Mesendoderm (in vitro differentiated cells): ENCODE data around the gene PIGP.

Experiments
- DNase-seq: peaks from one replicate; pipeline ENCODE4 v3.0.0; 2013
- H2AK5ac ChIP-seq: 2 replicates; pipeline ENCODE4 v1.6.1; 2013; ENCODE audit warnings: low read length, inconsistent platforms
- H2BK120ac ChIP-seq: 2 replicates; pipeline ENCODE4 v1.6.1; 2013; ENCODE audit warnings: low read depth, mild to moderate bottlenecking, low read length, moderate library complexity, mixed read lengths
- H2BK15ac ChIP-seq: replicated peaks from 2 replicates; pipeline ENCODE4 v1.6.1; 2013; ENCODE audit warnings: low read depth, mild to moderate bottlenecking, moderate library complexity
- H2BK5ac ChIP-seq: 2 replicates; pipeline ENCODE4 v1.6.1; 2013; ENCODE audit warnings: low read length, inconsistent platforms
- H3K18ac ChIP-seq: 2 replicates; pipeline ENCODE4 v1.6.1; 2013; ENCODE audit warnings: mild to moderate bottlenecking, low read length, mixed read lengths
- H3K23ac ChIP-seq: one replicate; pipeline ENCODE4 v1.6.1; 2013; ENCODE audit warnings: low read length
- H3K27ac ChIP-seq: 2 replicates; pipeline ENCODE4 v1.5.1; 2013; ENCODE audit warnings: low read depth, mild to moderate bottlenecking, inconsistent platforms, low read length, moderate library complexity
- H3K27me3 ChIP-seq: 2 replicates; pipeline ENCODE4 v1.6.1; 2013; ENCODE audit warnings: low read length, control low read depth, mild to moderate bottlenecking, inconsistent platforms; ENCODE audit not compliant: insufficient read depth, poor library complexity
- H3K36me3 ChIP-seq: 2 replicates; pipeline ENCODE4 v1.6.1; 2013; ENCODE audit warnings: low read length, inconsistent platforms; ENCODE audit not compliant: control insufficient read depth, insufficient read depth
- H3K4ac ChIP-seq: one replicate; pipeline ENCODE4 v1.6.1; 2013; ENCODE audit warnings: low read depth, mild to moderate bottlenecking, low read length, moderate library complexity
- H3K4me1 ChIP-seq: 2 replicates; pipeline ENCODE4 v1.6.1; 2013; ENCODE audit warnings: low read depth, low read length, inconsistent platforms; ENCODE audit not compliant: control insufficient read depth
- H3K4me2 ChIP-seq: 2 replicates; pipeline ENCODE4 v1.6.1; 2013; ENCODE audit warnings: low read length
- H3K4me3 ChIP-seq: 2 replicates; pipeline ENCODE4 v1.5.1; 2013; ENCODE audit warnings: mild to moderate bottlenecking, low read length
- H3K56ac ChIP-seq: one replicate; pipeline ENCODE4 v1.6.1; 2013; ENCODE audit warnings: low read length
- H3K79me1 ChIP-seq: 2 replicates; pipeline ENCODE4 v1.6.1; 2013; ENCODE audit warnings: low read length, inconsistent platforms
- H3K79me2 ChIP-seq: 2 replicates; pipeline ENCODE4 v1.6.1; 2013; ENCODE audit warnings: mild to moderate bottlenecking, low read length; ENCODE audit not compliant: control insufficient read depth, insufficient read depth
- H3K9ac ChIP-seq: 2 replicates; pipeline ENCODE4 v1.6.1; 2013; ENCODE audit warnings: low read length, inconsistent platforms
- H4K5ac ChIP-seq: one replicate; pipeline ENCODE4 v1.6.1; 2013; ENCODE audit warnings: low read length
- H4K8ac ChIP-seq: one replicate; pipeline ENCODE4 v1.6.1; 2013; ENCODE audit warnings: low read depth, mild to moderate bottlenecking, control low read depth, low read length, moderate library complexity
- WGBS: extraction: QIAGEN DNeasy Blood & Tissue Kit; methylation state at CpG from one replicate; pipeline ENCODE4 v1.1.7; 2013; ENCODE audit warnings: low lambda C conversion rate, missing lambda C conversion rate; ENCODE audit not compliant: insufficient coverage; ENCODE audit errors: extremely low coverage; 5-methylcytosine and 5-hydroxymethylcytosine counted together

The PIGP gene

GRCh38 chr21:37075214-37075770, 2.4 kb upstream of the PIGP start:
- no peak overlapping the region for H2BK120ac ChIP-seq
- H3K4ac ChIP-seq, result no peak overlapping the region
- H3K9ac ChIP-seq, result no peak overlapping the region
- no peak for DNase-seq
- no peak overlapping the region for H3K56ac ChIP-seq
- H3K27me3 ChIP-seq, result peaks cover 2% of the 10 kb centered on the region
- no CpG with 5 or more reads among the region's 4 CpGs for WGBS
- H2AK5ac ChIP-seq, result no peak overlapping the region
- no peak overlapping the region for H3K23ac ChIP-seq
- H3K36me3 ChIP-seq, result no peaks in the 10 kb centered on the region
- H3K4me2 ChIP-seq, result no peak overlapping the region
- no peak overlapping the region for H2BK15ac ChIP-seq
- no peaks in the 10 kb centered on the region for H3K4me1 ChIP-seq
- H2BK5ac ChIP-seq, result no peak overlapping the region
- peaks cover 9% of the 10 kb centered on the region for H3K79me1 ChIP-seq
- H3K27ac ChIP-seq, result no peak overlapping the region
- no peak overlapping the region for H4K8ac ChIP-seq
- H3K4me3 ChIP-seq, result no peak overlapping the region
- no peak overlapping the region for H3K18ac ChIP-seq
- peaks cover 5% of the 10 kb centered on the region for H3K79me2 ChIP-seq
- no peak overlapping the region for H4K5ac ChIP-seq

GRCh38 chr21:37074546-37074945, 1.7 kb upstream of the PIGP start:
- no peak overlapping the region for H2BK120ac ChIP-seq
- peak overlapping the region; percentile 93 for H3K56ac ChIP-seq
- no peak overlapping the region for H2BK5ac ChIP-seq
- H3K4ac ChIP-seq, result no peak overlapping the region
- H4K8ac ChIP-seq, result no peak overlapping the region
- no peak overlapping the region for H3K23ac ChIP-seq
- H3K18ac ChIP-seq, result no peak overlapping the region
- no peak overlapping the region for H2BK15ac ChIP-seq
- H4K5ac ChIP-seq, result no peak overlapping the region
- H3K27ac ChIP-seq, result no peak overlapping the region
- no peaks in the 10 kb centered on the region for H3K4me1 ChIP-seq
- H2AK5ac ChIP-seq, result no peak overlapping the region
- DNase-seq, result no peak
- no peaks in the 10 kb centered on the region for H3K36me3 ChIP-seq
- H3K27me3 ChIP-seq, result peaks cover 2% of the 10 kb centered on the region
- peaks cover 5% of the 10 kb centered on the region for H3K79me2 ChIP-seq
- H3K4me3 ChIP-seq, result no peak overlapping the region
- WGBS, result no CpG with 5 or more reads among the region's 9 CpGs
- H3K79me1 ChIP-seq, result peaks cover 9% of the 10 kb centered on the region
- H3K4me2 ChIP-seq, result peak overlapping the region; percentile 56
- peak overlapping the region; percentile 67 for H3K9ac ChIP-seq

- H3K4ac ChIP-seq, result no peak overlapping the region
- H3K79me1 ChIP-seq, result peaks cover 9% of the 10 kb centered on the region
- H3K4me2 ChIP-seq, result peak overlapping the region; percentile 56
- H2BK15ac ChIP-seq, result no peak overlapping the region
- H3K27me3 ChIP-seq, result peaks cover 2% of the 10 kb centered on the region
- peak overlapping the region; percentile 33 for H3K4me3 ChIP-seq
- H3K4me1 ChIP-seq, result no peaks in the 10 kb centered on the region
- H2AK5ac ChIP-seq, result no peak overlapping the region
- no peaks in the 10 kb centered on the region for H3K36me3 ChIP-seq
- no peak overlapping the region for H3K18ac ChIP-seq
- H3K9ac ChIP-seq, result peak overlapping the region; percentile 67
- H3K56ac ChIP-seq, result peak overlapping the region; percentile 93
- no peak overlapping the region for H2BK120ac ChIP-seq
- no CpG with 5 or more reads among the region's 13 CpGs for WGBS
- no peak for DNase-seq
- peaks cover 5% of the 10 kb centered on the region for H3K79me2 ChIP-seq
- H3K23ac ChIP-seq, result peak overlapping the region; percentile 17
- no peak overlapping the region for H3K27ac ChIP-seq
- H4K5ac ChIP-seq, result no peak overlapping the region
- H2BK5ac ChIP-seq, result no peak overlapping the region
- H4K8ac ChIP-seq, result no peak overlapping the region
Observed at GRCh38 chr21:37074197-37074510, 1.3 kb upstream of the PIGP start.

GRCh38 chr21:37073417-37074196, 736 bp upstream of the PIGP start:
- no peak overlapping the region for H2BK5ac ChIP-seq
- peak overlapping the region; percentile 17 for H3K23ac ChIP-seq
- peak overlapping the region; percentile 56 for H3K4me2 ChIP-seq
- H3K4ac ChIP-seq, result no peak overlapping the region
- H3K27ac ChIP-seq, result no peak overlapping the region
- H3K4me3 ChIP-seq, result peak overlapping the region; percentile 33
- no peak overlapping the region for H4K8ac ChIP-seq
- WGBS, result no CpG with 5 or more reads among the region's 70 CpGs
- peaks cover 2% of the 10 kb centered on the region for H3K27me3 ChIP-seq
- H3K4me1 ChIP-seq, result no peaks in the 10 kb centered on the region
- H3K36me3 ChIP-seq, result no peaks in the 10 kb centered on the region
- H3K18ac ChIP-seq, result peak overlapping the region; percentile 23
- H4K5ac ChIP-seq, result no peak overlapping the region
- peaks cover 9% of the 10 kb centered on the region for H3K79me1 ChIP-seq
- H2BK120ac ChIP-seq, result no peak overlapping the region
- no peak overlapping the region for H2BK15ac ChIP-seq
- H2AK5ac ChIP-seq, result no peak overlapping the region
- H3K56ac ChIP-seq, result peak overlapping the region; percentile 93
- H3K79me2 ChIP-seq, result peaks cover 5% of the 10 kb centered on the region
- peak overlapping the region; percentile 67 for H3K9ac ChIP-seq
- DNase-seq, result no peak

GRCh38 chr21:37072274-37072987, 440 bp downstream of the PIGP start:
- Histone ChIP-seq H3K4me3 (peak overlapping the region; percentile 62), H3K79me1 (peaks cover 9% of the 10 kb centered on the region), H2BK15ac (no peak overlapping the region), H3K9ac (peak overlapping the region; percentile 92), H2BK120ac (no peak overlapping the region), H3K27ac (peak overlapping the region; percentile 97), H2BK5ac (peak overlapping the region; percentile 77), H3K56ac (peak overlapping the region; percentile 97), H3K23ac (peak overlapping the region; percentile 51), H3K4ac (peak overlapping the region; percentile 23), H3K4me1 (no peaks in the 10 kb centered on the region), H3K18ac (peak overlapping the region; percentile 72), H3K27me3 (peaks cover 2% of the 10 kb centered on the region), H4K5ac (peak overlapping the region; percentile 82), H3K79me2 (peaks cover 5% of the 10 kb centered on the region), H4K8ac (peak overlapping the region; percentile 98), H2AK5ac (no peak overlapping the region), H3K36me3 (no peaks in the 10 kb centered on the region), H3K4me2 (peak overlapping the region; percentile 87)
- no CpG with 5 or more reads among the region's 54 CpGs for WGBS
- no peak for DNase-seq
